Aorta (tissue), 5 donors: ENCODE data around the gene VAMP1. TPM values are rescaled to one million over a fixed set of nuclear protein-coding genes. Genes with fewer than 3 reads are reported as not detected.

Source experiments
- ATAC-seq: fragments of 200-7000 bp; cut with Tn5 transposase; one replicate; pipeline ENCODE4 v1.9.1; 2022; ENCODE audit warnings: moderate library complexity; ENCODE audit not compliant: low FRiP score
- DNase-seq, 2 donors: peaks; one replicate each; pipeline ENCODE4 v3.0.0-alpha.2; 2020
- H3K27ac ChIP-seq, 2 donors: one replicate each; pipeline ENCODE4 v1.5.1; 2013; ENCODE audit warnings: low read length in 2 of 2, mild to moderate bottlenecking in 2 of 2, moderate library complexity in 2 of 2, control low read depth in 1 of 2, inconsistent platforms in 1 of 2, low read depth in 1 of 2
- H3K27me3 ChIP-seq, 2 donors: one replicate each; pipeline ENCODE4 v1.6.1; 2013; ENCODE audit warnings: control low read depth in 1 of 2, low read length in 1 of 2, mild to moderate bottlenecking in 1 of 2, moderate library complexity in 1 of 2; ENCODE audit not compliant: insufficient read depth in 2 of 2, control insufficient read depth in 1 of 2
- H3K36me3 ChIP-seq, 2 donors: one replicate each; pipeline ENCODE4 v1.6.1; 2013; ENCODE audit warnings: control low read depth in 1 of 2, low read length in 1 of 2, mild to moderate bottlenecking in 1 of 2; ENCODE audit not compliant: insufficient read depth in 2 of 2, control insufficient read depth in 1 of 2
- H3K4me1 ChIP-seq, 2 donors: one replicate each; pipeline ENCODE4 v1.6.1; 2013; ENCODE audit warnings: low read length in 2 of 2, control low read depth in 1 of 2, mild to moderate bottlenecking in 1 of 2, moderate library complexity in 1 of 2; ENCODE audit not compliant: insufficient read depth in 2 of 2, control insufficient read depth in 1 of 2
- H3K4me3 ChIP-seq, 2 donors: one replicate each; pipeline ENCODE4 v1.5.1; 2013; ENCODE audit warnings: low read length in 2 of 2, control low read depth in 1 of 2, mild to moderate bottlenecking in 1 of 2
- H3K9me3 ChIP-seq: one replicate; pipeline ENCODE4 v1.6.1; 2013; ENCODE audit warnings: mild to moderate bottlenecking, low read length; ENCODE audit not compliant: control insufficient read depth
- WGBS, 2 donors: extraction: QIAGEN DNeasy Blood & Tissue Kit; methylation state at CpG; one replicate each; pipeline ENCODE4 v1.1.7; 2013; 5-methylcytosine and 5-hydroxymethylcytosine counted together
- intact Hi-C, 2 donors: fragments of 100-400 bp; cut with DNase I; formaldehyde crosslinking; loops; one replicate each; pipeline versions ENCODE4 v1.14.2 to v1.15.0; 2022
- polyA plus RNA-seq, 2 donors: library from polyadenylated mRNA; stranded (reverse); fragments of 200-250 nt; gene quantifications; one replicate each; pipeline ENCODE4 v1.2.3, GENCODE V29; 2013
- total RNA-seq, 2 donors: library from RNA; stranded (reverse); fragmentation: NEBNext Ultra II Directional; extraction: Animal tissue kit (Norgen Biotek cat#: 25700); gene quantifications; one replicate each; pipeline ENCODE4 v1.2.1, GENCODE V29; 2021
- donor health status: healthy with polysubstance abuse.
- donor health status: Bipolar disorder and iron deficiency.
- donor health status: DM: no; HTN: no; CAD: no.
- donor health status: DM: no; HTN: no; CAD: no.
- donor health status: DM: yes; HTN: yes; CAD: no.

The VAMP1 gene
- total and polyA plus RNA-seq, 4 donors, result 9.7 to 44.0 (median 19.3) TPM

- H3K27ac ChIP-seq, result no peak overlapping the region
- no peaks in the 10 kb centered on the region for H3K27me3 ChIP-seq
- H3K9me3 ChIP-seq, result no peaks in the 10 kb centered on the region
- intact Hi-C loops, result no loop called here
- no peaks in the 10 kb centered on the region for H3K36me3 ChIP-seq
- peak in 1 of 2 donors; percentile 51 for DNase-seq
- ATAC-seq, result no peak
- H3K4me1 ChIP-seq, result no peaks in the 10 kb centered on the region
- WGBS, 2 donors, result 57% methylated on average over 16 of the region's 16 CpGs
- H3K4me3 ChIP-seq, result peak overlapping the region; percentile 14 to 62
Observed at GRCh38 chr12:6450091-6450868, 20.2 kb downstream of the VAMP1 start.

- Histone ChIP-seq H3K27ac (no peak within 1 kb of the TSS), H3K36me3 (no peaks in the 10 kb centered on the region)
- ATAC-seq, result no peak
Observed at GRCh38 chr12:6444704-6445688, 25.5 kb downstream of the VAMP1 start, which contains the start of gene CD27. Gene CD27 (plus strand): TSS chr12:6444955. CDS start chr12:6445096, 141 bp downstream.

GRCh38 chr12:6444031-6444430, 26.4 kb downstream of the VAMP1 start:
- H3K36me3 ChIP-seq, result no peaks in the 10 kb centered on the region

More at GRCh38 chr12:6444704-6445688, 25.5 kb downstream of the VAMP1 start, which contains the start of gene CD27:
- H3K4me1 ChIP-seq, result no peaks in the 10 kb centered on the region
- peak in 1 of 2 donors; percentile 67 for DNase-seq
- no peaks in the 10 kb centered on the region for H3K27me3 ChIP-seq
- intact Hi-C loops, result no loop called here
- no peaks in the 10 kb centered on the region for H3K9me3 ChIP-seq
- WGBS, 2 donors, result 83 to 84% methylated on average over 16 of the region's 16 CpGs
- no peak within 1 kb of the TSS for H3K4me3 ChIP-seq

GRCh38 chr12:6443361-6443983, 27.0 kb downstream of the VAMP1 start:
- H3K27ac ChIP-seq, result no peak overlapping the region
- no peak for ATAC-seq
- H3K4me1 ChIP-seq, result no peaks in the 10 kb centered on the region
- intact Hi-C loops, result no loop called here
- DNase-seq, result no peak
- WGBS, 2 donors, result 62 to 67% methylated on average over 9 of the region's 9 CpGs
- no peaks in the 10 kb centered on the region for H3K36me3 ChIP-seq
- no peaks in the 10 kb centered on the region for H3K9me3 ChIP-seq
- no peak overlapping the region for H3K4me3 ChIP-seq
- no peaks in the 10 kb centered on the region for H3K27me3 ChIP-seq

More at GRCh38 chr12:6444031-6444430, 26.4 kb downstream of the VAMP1 start:
- ATAC-seq, result no peak
- peak in 1 of 2 donors; percentile 16 for DNase-seq
- Histone ChIP-seq H3K27me3 (no peaks in the 10 kb centered on the region), H3K4me3 (no peak overlapping the region), H3K4me1 (no peaks in the 10 kb centered on the region), H3K27ac (no peak overlapping the region), H3K9me3 (no peaks in the 10 kb centered on the region)
- 77 to 80% methylated on average over 4 of the region's 4 CpGs for WGBS, 2 donors
- intact Hi-C loops, result no loop called here

- no peaks in the 10 kb centered on the region for H3K36me3 ChIP-seq
- no peaks in the 10 kb centered on the region for H3K4me1 ChIP-seq
- ATAC-seq, result no peak
- no peak overlapping the region for H3K27ac ChIP-seq
- intact Hi-C loops, result no loop called here
- no peaks in the 10 kb centered on the region for H3K9me3 ChIP-seq
- no peak overlapping the region for H3K4me3 ChIP-seq
- 72 to 73% methylated on average over 9 of the region's 9 CpGs for WGBS, 2 donors
- no peaks in the 10 kb centered on the region for H3K27me3 ChIP-seq
- no peak for DNase-seq
Observed at GRCh38 chr12:6442836-6443235, 27.6 kb downstream of the VAMP1 start.

GRCh38 chr12:6440391-6440790, 30.1 kb downstream of the VAMP1 start:
- Histone ChIP-seq H3K9me3 (no peaks in the 10 kb centered on the region), H3K4me3 (no peak overlapping the region), H3K27ac (no peak overlapping the region), H3K27me3 (no peaks in the 10 kb centered on the region), H3K4me1 (no peaks in the 10 kb centered on the region), H3K36me3 (no peaks in the 10 kb centered on the region)
- WGBS, 2 donors, result 32 to 61% methylated on average over 1 of the region's 1 CpG
- DNase-seq (no peak), ATAC-seq (no peak)
- intact Hi-C loops, result no loop called here

GRCh38 chr12:6438345-6438744, 32.1 kb downstream of the VAMP1 start:
- DNase-seq (peak in 1 of 2 donors; percentile 59), ATAC-seq (no peak)
- Histone ChIP-seq H3K36me3 (no peaks in the 10 kb centered on the region), H3K4me3 (no peak overlapping the region), H3K27me3 (no peaks in the 10 kb centered on the region), H3K9me3 (no peaks in the 10 kb centered on the region), H3K4me1 (no peaks in the 10 kb centered on the region), H3K27ac (no peak overlapping the region)
- intact Hi-C loops, result no loop called here
- WGBS, 2 donors, result 87 to 91% methylated on average over 12 of the region's 12 CpGs

GRCh38 chr12:6437586-6437985, 32.9 kb downstream of the VAMP1 start:
- 75 to 87% methylated on average over 3 of the region's 3 CpGs for WGBS, 2 donors
- ATAC-seq, result no peak
- H3K4me1 ChIP-seq, result no peaks in the 10 kb centered on the region
- H3K9me3 ChIP-seq, result no peaks in the 10 kb centered on the region
- H3K36me3 ChIP-seq, result no peaks in the 10 kb centered on the region
- H3K4me3 ChIP-seq, result no peak overlapping the region
- H3K27me3 ChIP-seq, result no peaks in the 10 kb centered on the region
- intact Hi-C loops, result no loop called here
- DNase-seq, result no peak
- no peak overlapping the region for H3K27ac ChIP-seq
